Ishikawa (cell line): Measurements from ENCODE around the gene COPS4.

Experiments
- EP300 ChIP-seq: IDR thresholded peaks from 2 replicates; pipeline ENCODE4 v1.6.1; 2012; ENCODE audit warnings: borderline replicate concordance
- MAX ChIP-seq: IDR thresholded peaks from 2 replicates; pipeline ENCODE4 v1.6.1; 2012
- RAD21 ChIP-seq: IDR thresholded peaks from 2 replicates; pipeline ENCODE4 v1.6.1; 2012; ENCODE audit warnings: low read depth
- TCF12 ChIP-seq: IDR thresholded peaks from 2 replicates; pipeline ENCODE4 v1.6.1; 2012; ENCODE audit warnings: low read depth
- YY1 ChIP-seq: IDR thresholded peaks from 2 replicates; pipeline ENCODE4 v1.6.1; 2012; ENCODE audit warnings: low read depth

- TF ChIP-seq MAX (no peak), EP300 (no peak), YY1 (no peak), RAD21 (no peak), TCF12 (no peak)
These were observed 40.5 kb downstream of the COPS4 start for GRCh38 chr4:83075311-83076095.
